HG03175 (cell line): Measurements from ENCODE around the gene SH3BP5L.

ENCODE experiments used
- ATAC-seq: cut with Tn5 transposase; IDR thresholded peaks from one replicate; pipeline ENCODE4 v1.9.1; 2021; ENCODE audit warnings: mild to moderate bottlenecking, moderate library complexity; ENCODE audit not compliant: unreplicated experiment

Gene SH3BP5L

DNA sequence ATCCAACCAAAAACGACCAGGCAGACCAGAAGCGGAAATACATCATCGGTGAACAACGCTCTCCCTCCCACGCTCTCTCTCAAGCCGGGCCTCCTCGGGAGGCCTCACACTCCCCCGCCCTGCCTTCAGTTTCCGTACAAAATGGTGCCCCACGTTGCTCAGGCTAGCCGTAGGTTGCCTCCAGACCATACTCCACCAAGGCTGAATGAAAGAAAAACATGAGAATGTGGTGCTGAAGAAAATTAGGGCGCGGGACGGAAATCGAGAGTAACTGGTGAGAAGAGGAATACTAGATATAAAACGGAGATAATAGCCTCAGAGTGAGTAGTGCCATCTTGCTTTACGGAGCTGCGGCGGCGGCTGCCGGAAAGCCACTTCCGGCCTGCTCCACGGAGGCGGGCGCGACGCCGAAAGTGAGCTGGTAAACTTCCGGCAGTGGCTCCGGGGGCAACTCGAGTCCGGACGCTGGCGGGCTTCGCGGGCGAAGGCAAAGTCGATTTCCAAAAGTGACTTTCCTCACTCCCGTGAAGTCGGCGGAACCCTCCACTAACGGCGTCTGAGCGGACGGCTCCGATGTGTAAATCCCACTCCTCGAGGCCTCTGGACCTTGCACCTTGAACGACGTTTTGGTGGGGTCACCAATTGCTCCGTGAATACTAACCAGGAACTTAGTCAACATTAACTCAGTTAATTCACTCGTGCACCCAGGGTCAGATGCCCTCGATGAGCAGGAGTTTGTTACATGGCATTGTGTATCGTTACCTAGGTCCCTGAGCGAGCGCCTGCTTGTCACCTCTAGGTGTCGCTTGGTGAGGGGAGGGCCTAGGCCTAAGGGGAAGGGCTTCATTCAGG lies at the start of gene SH3BP5L:
Gene SH3BP5L (minus strand): TSS at position 7 of the 852 bp plus-strand sequence. CDS start 980 bp downstream, outside the sequence.
- ATAC-seq = peak; percentile 91

DNA sequence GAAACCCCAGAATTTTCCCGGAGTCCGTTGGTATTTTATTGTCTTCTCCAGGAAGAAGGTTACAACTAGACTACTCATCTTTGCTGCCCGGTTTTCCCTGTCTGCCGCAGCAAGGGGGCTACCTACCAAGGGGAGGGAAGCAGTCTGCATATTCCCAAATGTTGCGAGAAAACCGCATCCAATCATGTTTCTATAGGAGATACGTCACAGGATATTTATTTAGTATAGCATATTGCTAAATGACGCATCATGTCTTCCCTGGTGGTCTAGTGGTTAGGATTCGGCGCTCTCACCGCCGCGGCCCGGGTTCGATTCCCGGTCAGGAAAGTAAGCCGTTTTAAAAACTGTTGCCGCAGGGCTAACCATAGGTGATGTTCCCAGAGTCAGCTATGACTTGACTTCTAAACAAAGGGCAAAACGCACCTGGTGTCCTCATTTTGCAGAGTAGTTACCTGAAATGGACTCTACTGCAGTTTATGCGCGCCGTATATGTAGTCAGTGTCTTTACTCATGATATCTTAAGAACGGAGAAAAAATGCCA lies 48.3 kb upstream of the SH3BP5L start:
- peak; percentile 68 for ATAC-seq

DNA sequence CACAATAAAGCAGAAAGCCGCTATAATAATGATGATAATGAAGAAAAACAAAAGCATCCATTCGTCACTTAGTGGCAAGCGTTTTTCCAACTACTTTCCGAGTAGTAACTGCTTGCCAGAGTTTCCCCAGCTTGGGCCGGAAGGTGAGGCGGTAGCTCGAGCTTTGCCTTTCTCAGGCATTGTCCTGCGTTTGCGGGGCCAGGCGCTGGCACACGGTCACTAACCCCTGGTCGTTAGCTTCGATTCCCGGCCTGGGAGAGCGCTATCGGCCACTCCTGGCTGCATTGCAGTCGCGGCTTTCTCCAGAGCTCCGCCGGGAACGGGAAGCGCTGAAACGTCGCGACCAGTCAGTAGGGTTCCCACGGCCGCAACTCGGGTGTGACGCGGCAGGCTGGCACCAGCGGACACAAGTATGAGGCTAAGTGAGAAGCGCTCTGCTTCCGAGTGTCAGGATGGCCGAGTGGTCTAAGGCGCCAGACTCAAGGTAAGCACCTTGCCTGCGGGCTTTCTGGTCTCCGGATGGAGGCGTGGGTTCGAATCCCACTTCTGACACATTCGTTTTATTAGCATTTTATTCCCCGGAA lies 47.8 kb upstream of the SH3BP5L start:
- ATAC-seq = peak; percentile 79

DNA sequence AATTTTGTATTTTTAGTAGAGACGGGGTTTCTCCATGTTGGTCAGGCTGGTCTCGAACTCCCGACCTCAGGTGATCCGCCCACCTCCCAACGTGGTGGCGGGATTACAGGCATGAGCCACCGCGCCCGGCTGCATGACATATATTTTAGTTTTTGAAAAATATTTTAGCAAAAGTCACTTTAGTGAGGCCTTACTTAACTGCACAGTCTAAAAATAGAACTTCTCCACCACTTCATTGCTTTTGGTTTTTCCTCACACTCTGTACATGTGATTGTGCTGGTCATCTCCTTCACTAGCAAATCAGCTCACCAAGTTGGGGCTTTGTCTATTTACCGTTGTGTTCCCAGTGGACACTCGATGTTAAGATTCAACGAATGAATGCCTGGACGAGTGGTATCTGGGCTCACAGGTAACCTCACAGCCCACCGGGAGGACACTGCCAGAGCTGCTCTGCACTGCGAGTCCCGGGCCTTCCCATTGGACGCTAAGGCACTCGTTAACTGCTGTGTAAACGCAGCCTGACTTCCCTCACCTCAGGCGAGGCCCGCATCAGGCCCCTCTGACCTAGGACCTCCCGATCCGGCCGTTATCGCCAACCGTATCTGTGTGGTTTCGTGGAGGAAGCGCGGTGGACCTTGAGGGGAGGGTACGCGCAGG lies 47.2 kb upstream of the SH3BP5L start:
- peak; percentile 39 for ATAC-seq

DNA sequence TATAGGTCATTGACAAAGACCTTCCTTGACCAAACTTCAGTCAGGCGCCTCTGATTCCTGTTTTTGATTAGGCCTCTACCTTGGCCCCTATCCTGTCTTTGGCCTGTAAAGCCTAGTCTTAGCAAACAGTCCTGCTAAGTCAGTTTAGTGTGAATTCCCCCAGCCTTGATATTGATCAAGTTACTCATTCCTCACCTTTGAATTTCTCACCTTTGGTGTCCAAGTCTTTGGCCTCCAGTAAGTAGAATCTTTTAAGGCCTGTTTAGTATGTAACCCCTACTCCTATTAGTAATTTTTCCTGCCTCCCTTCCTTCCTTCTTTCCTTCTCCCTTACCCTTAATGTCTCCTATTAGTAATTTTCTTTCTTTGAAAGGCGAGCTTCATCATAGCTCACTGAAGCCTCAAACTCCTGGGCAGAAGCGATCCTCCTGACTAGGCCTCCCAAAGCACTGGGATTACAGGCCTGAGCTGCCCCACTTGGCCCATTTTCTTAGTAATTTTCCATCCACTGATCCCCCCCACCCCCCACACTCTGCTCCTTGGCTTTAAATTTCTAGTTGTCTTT lies 46.2 kb upstream of the SH3BP5L start:
- no peak for ATAC-seq

DNA sequence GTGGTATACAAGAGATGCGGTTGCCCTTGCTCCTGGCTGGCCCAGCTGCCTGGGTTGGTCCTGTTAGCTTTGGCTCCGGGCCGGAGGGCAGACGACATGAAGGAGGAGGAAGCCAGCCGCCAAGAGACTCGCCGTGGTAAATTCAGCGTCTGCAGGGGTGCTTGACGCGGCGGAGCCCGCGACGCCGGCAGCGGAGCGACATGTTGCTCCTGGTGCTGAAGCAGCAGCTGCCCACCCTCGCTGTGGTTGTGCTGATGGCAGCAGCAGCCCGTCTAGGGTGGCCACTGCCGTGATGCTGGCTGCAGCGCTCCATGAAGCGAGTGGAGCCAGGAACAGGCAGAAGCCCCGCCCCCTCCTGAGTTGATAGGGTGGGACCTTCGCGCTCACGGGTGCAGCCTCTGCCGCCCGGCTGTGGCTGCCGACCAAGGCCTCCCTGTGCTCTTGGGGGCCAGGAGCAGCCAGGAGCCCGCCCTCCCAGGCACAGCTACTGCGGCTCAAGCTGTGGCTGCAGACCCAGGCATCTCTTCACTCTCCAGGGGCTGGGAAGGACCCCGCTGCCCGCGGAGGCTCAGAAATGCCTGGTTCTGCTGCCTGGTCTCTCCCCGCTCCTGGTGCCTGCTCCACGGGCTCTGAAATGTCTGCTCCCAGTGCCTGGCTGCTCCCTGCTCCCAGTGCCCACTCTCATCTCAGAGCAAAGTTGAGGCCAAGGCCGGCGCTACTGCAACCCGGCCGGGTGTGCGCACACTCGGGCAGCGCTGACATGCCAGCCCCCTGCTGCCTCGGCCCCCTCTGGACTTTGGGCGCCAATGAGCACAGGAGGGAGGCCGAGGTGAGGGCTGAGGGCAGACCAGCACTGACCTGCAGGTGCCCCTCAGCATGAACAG lies 37.5 kb upstream of the SH3BP5L start:
- peak; percentile 63 for ATAC-seq

DNA sequence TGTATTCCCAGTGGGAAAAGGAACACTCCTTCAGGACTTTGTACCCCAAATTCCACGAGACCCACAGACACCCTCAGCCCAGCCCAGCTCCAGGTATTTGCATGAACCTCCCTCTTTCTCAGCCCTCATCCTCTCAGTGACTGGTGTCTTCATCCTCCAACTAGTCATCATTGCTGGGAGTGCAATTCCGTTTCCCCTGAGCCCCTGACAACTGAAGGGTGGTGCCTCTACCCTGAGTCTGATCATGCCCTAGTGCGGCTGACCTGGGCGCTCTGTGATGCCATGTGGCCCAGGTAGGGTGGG lies 36.9 kb upstream of the SH3BP5L start:
- peak; percentile 7 for ATAC-seq

DNA sequence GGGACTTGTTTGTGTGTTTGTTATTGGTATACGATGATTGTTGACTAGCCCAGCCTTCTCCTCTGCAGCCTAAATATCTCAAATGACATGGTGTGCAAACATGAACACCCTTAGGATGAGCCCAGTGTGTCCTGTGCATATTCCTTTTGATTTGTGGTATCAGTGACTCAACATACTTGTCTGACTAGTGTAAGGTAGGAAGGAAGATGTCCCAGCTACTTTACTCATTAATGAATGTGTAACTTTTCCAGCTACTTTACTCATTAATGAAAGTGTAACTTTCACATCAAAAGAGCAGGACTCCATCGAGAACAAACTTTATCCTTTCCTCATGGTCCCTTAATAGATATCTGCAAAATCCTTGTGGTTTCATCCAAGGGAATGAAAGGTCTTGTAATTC lies 35.9 kb upstream of the SH3BP5L start:
- ATAC-seq = no peak

DNA sequence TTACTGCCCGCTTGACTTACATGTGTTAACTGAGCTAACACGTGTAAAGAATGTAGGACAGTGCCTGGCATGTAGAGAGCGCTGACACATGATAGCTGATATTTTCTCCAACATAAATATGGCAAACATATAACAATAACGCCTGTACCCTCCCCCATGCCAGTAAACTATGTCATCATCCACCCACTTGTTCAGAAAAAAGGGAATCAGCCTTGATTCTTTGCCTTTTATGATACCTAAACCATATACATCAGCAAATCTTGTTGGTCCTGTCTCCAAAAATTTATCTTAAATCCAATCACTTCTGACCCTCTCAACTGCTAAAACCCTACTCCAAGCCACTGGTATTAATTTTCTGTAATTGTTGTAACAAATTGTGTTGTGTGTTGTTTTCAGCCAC lies 34.3 kb upstream of the SH3BP5L start:
- ATAC-seq = no peak

DNA sequence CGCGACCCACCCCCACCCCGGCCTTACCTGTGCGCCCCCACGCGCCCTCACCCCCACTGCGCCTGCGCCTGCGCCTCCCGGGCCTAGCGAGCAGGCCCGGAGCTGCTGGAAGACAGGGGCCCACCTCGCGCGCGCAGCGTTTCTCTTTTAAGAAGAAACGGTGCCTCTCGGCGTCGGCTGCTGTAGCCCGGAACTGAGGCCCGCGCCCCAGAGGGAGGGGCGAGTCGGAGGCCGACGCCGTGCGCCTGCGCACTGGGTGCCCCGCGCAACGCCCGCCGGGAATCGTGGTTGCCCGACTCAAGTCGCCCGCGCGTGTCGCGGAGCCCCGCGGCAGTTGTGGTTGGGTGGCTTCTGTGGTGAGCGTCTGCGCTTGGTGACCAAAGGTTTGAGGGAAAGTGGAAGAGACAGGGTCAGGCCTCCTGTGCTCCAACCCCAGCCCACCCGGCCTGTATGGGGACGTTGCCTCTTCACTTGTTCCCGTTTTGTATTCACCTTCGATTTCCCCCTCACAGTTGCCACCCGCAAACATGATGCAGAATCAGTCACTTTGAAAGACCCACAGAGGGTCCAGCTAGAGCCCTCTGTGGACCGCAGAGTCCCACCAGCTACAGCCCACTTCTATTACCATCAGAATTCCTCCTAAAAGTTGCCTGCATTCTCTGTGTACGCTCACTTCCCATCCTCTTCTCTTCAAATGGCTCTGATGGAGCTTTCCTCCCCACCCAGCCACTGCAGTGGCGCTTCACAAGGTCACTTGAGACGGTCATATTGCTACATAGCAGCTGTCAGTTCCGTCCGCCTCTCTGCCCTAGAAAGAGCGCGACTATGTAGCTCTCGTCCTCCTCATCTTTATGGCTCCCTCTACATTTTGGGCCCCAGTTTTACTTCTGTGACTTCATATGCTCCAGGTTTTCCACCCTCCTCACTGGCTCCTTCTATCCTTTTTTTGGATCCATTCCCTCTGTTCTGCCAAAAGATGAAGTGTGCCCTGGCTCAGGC lies 33.5 kb upstream of the SH3BP5L start, which contains the start of gene ZNF692:
Gene ZNF692 (minus strand): TSS at position 195 of the 999 bp plus-strand sequence. CDS start 776 bp downstream, outside the sequence.
- peak; percentile 77 for ATAC-seq

DNA sequence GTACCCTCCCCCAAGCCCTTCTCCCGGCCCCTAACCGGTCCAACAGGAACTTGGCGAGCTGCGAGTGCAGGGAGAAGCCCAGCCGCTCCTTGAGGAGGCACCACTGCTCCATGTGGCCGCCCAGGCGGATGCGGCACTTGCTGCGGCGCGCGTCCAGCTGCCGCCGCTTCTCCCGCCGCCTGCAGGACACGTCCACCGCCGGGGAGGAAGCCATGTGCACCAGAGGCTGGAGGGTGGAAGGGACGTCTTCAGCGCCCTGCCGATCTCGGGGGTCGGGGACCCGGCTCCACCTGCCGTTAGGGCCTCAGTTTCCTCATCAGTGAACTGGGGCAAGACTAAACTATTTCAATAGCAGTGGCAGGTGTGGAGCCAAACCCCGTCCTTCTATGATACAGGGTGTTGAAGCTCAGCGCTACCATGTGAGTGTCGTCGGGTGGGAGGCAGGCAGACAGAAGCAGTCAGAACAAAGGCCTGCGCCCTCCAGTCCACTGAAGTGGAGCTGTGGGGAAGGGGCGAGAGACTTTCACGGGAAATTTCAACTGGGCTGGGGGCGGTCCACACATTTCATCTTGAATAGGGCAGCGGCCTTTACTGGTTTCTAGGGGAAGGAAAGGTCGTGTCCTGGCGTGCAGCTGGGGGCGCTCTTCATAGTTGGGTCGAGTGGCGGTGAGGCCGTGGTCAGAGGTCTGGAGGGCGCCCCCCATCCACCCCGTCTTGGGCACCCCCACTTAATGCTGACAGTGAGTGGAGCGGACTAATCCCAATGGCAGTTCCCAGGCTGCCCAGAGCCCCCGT lies 32.6 kb upstream of the SH3BP5L start:
- ATAC-seq = peak; percentile 42

DNA sequence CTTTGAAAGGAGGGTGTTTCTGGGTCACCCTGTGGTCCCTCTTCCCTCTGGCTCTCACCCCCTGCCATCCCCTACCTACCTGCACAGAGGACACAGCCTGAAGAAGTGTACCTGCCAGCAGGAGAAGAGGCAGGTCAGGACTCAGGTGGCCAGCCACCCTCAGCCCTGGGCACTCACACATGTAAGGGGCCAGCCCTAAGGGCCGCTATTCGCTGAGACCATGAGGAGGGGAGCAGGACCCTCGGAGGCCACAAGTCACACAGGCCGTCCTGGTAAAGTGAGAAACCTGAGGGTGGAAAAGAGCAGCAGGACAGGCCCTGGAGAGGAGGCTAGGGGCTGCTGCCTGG lies 32.0 kb upstream of the SH3BP5L start:
- peak; percentile 0 for ATAC-seq

DNA sequence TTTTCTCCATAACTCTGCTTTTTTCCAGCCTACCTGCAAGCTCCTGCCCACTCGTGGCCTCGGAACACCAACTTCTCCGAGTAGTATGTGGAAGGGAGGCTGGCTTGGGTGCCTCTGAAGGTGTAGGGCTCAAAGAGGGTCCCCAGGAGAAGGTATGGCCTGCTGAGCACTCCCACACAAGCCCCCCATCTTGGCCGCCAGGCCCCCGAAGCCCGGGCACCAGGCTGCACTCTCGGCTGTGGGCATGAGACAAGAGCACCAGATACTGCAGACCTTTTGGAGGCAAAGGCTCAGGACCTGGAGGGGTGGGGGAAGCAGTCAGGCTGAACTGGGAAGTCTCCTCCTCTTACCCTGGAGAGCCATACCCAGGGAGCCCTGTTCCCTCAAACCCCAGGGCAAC lies 31.5 kb upstream of the SH3BP5L start:
- ATAC-seq = no peak

DNA sequence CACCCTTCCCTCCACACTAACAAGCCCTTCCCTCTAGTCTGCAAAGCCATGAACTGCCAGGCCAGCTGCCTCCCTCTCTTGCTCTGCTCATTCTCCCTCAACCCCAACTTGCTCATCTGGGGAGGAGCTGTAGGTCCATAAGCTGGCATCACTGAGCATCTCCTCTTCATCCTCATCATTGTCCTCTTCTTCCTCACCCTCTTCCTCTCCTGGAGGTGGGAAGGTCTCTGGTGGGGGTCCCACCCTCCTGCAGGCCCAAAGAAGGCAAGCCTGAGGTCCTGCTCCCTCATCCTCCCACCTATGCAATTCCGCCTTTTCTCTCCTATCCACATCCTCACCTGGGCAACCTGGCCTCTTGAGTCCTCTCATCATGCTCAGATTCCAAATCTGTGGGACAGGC lies 30.5 kb upstream of the SH3BP5L start:
- no peak for ATAC-seq

DNA sequence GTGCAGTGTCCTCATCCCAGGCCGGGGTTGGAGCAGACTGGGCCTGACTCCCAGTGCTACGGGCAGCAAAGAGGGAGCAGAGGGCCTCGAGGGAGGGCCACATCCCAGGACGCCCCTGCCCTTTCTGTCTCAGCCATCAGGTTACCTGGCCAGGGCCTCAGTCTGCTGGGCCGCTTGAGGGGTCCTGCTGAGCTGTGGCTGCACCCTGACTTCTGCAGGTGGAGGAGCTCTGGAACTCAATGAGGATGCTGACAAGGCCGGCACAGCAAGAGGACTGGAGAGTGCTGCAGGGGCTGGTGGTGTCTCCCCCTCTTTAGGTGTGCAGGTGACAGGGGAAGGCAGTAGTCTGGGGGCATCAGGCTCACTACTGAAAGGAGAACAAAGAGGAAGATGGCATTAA lies 29.9 kb upstream of the SH3BP5L start:
- ATAC-seq = no peak

DNA sequence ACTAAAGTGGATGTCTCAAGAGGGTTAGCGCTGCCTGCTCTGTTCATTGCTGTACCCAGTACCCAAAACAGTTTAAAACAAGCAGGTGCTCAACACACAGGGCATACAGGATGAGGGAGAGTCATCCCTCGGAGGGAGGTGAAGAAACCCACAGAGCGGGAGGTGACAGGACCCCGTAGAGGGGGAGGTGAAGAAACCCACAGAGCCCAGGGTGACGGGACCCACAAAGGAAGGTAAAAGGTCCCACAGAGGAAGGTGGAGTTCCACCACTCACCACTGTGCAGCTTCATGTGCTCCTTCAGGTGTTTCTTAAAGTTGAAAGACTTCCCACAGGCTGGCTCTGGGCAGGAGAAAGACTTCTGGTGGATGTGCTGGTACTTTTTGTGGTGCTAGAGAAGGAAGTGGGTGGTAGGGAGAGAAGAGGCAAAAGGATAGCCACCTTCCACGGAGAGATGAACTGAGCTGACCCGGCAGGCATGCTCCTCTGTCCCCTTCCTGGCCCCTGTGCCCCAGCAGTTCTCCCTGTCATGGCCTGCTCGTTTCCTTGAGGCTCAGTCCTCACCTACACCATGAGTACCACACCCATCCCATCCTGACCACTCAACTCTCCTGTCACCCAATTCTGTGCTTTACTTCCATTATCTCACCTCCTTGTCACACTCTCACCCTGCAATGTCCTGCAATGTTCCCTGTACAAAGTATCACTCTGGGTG lies 28.1 kb upstream of the SH3BP5L start:
- no peak for ATAC-seq

DNA sequence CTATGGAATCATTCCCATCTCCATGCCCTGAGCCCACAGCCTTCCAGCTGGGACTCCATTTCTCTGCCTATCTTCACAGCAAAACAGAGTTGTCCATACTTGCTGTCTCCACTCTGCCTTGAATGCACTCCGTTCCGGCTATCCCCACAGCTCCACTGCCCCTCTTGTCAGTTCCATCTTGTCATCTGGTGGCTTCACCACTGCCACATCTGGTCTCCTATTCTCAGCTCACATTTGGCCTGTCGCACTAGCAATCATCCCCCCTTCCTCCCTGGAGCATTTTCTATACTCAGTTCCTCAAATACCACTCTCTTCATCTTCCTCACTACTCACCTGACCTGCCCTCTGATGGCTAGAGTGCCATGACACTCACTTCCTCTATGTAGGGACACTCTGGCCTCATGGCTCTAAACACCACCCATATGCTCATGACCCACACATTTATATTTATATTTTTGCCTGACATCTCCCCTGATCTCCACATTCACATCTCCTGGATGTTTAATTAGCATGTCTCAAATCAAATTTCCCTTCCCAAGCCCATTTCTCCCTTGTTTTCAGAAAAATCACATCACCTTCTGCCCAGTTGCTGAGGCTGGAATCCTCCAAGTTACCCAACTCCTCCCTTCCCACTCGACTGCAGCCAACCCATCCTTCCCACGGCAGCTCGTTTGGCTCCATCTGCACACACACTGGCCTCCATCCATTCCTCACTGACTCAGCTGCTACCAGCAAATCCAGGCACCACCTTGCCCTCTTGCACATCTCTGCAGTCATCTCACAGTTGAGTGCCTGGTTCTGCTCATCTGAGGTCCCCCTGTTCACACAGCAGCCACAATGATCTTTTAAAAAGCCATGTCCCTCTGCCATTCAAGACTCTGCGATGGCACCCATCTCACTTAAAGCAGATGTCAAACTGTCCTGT lies 27.0 kb upstream of the SH3BP5L start:
- ATAC-seq = peak; percentile 39
